Ascending aorta (tissue), 2 donors: ENCODE measurements around the gene NETO1. TPM values are rescaled to one million over a fixed set of nuclear protein-coding genes. Genes with fewer than 3 reads are reported as not detected.

Source experiments
- DNase-seq, 2 donors: peaks; one replicate each; pipeline ENCODE4 v3.0.0-alpha.2; 2019; ENCODE audit warnings: low spot score in 2 of 2
- H3K27ac ChIP-seq, 2 donors: fragments of 200-600 bp; sonication (generic); one replicate each; pipeline ENCODE4 v1.5.1; 2016 to 2017; ENCODE audit warnings: mild to moderate bottlenecking in 1 of 2
- H3K27me3 ChIP-seq: fragments of 200-600 bp; sonication (generic); one replicate; pipeline ENCODE4 v1.5.1; 2017
- H3K36me3 ChIP-seq, 2 donors: fragments of 200-600 bp; sonication (generic); one replicate each; pipeline ENCODE4 v1.5.1; 2016
- H3K4me1 ChIP-seq, 2 donors: fragments of 200-600 bp; sonication (generic); one replicate each; pipeline ENCODE4 v1.5.1; 2016 to 2017; ENCODE audit warnings: mild to moderate bottlenecking in 1 of 2
- H3K4me3 ChIP-seq, 2 donors: fragments of 200-600 bp; sonication (generic); one replicate each; pipeline ENCODE4 v1.5.1; 2016 to 2017; ENCODE audit warnings: mild to moderate bottlenecking in 1 of 2
- H3K9me3 ChIP-seq, 2 donors: fragments of 200-600 bp; sonication (generic); one replicate each; pipeline ENCODE4 v1.5.1; 2016
- CTCF ChIP-seq, 3 experiments: fragments of 200-600 bp in 2 of 3; fragments of 450-650 bp in 1 of 3; sonication (generic) in 2 of 3; IDR thresholded peaks; one replicate each; pipeline ENCODE4 v1.5.1; 2016 to 2019; ENCODE audit warnings: antibody characterized with exemption in 3 of 3, mild to moderate bottlenecking in 1 of 3, moderate library complexity in 1 of 3
- intact Hi-C: fragments of 100-400 bp; cut with DNase I; formaldehyde crosslinking; loops from one replicate; pipeline ENCODE4 v1.15.1; 2023
- total RNA-seq: library from RNA; depleted of rRNA; stranded (reverse); fragments of >200 nt; gene quantifications from one replicate; pipeline ENCODE4 v1.1.0, GENCODE V29; 2016

The NETO1 gene
- total RNA-seq, 1 donor from 2014 or later: not detected

GRCh38 chr18:72738136-72738535 lies 129.7 kb downstream of the NETO1 start:
- Histone ChIP-seq H3K36me3 (no peaks in the 10 kb centered on the region), H3K4me3 (no peak overlapping the region), H3K4me1 (no peaks in the 10 kb centered on the region), H3K27ac (no peak overlapping the region), H3K27me3 (no peaks in the 10 kb centered on the region), H3K9me3 (no peaks in the 10 kb centered on the region)
- TF ChIP-seq CTCF (IDR thresholded peaks at IDR 0.05): no peak
- no peak for DNase-seq
- intact Hi-C loops: no loop called here

DNA sequence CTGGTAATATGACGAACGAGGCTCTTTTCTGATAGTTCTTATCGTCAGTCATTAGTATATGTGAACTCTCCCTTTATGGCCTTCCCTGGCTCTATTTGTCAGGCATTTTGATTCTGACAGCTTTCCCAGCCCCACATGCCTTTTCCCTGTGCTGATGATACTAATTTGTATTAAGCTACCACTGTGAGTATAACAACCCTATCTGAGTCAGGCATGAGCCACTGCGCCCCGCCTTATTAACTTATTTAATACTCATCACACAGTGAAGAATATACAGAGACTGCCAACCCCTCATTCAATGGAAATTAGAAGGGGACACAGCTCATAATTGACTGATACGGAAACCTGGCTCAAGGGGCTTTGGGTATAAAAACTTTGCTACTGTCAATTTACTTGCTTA lies 140.0 kb downstream of the NETO1 start:
- H3K9me3 ChIP-seq: no peaks in the 10 kb centered on the region
- H3K4me1 ChIP-seq: no peaks in the 10 kb centered on the region
- no peaks in the 10 kb centered on the region for H3K36me3 ChIP-seq
- H3K27me3 ChIP-seq: no peaks in the 10 kb centered on the region
- DNase-seq: no peak
- no peak overlapping the region for H3K27ac ChIP-seq
- intact Hi-C loops: no loop called here
- no peak for TF ChIP-seq CTCF (IDR thresholded peaks at IDR 0.05)
- no peak overlapping the region for H3K4me3 ChIP-seq

- intact Hi-C loops: no loop called here
- DNase-seq: no peak
- Histone ChIP-seq H3K36me3 (no peaks in the 10 kb centered on the region), H3K27ac (no peak overlapping the region), H3K4me1 (no peaks in the 10 kb centered on the region), H3K27me3 (no peaks in the 10 kb centered on the region), H3K9me3 (no peaks in the 10 kb centered on the region), H3K4me3 (no peak overlapping the region)
- no peak for TF ChIP-seq CTCF (IDR thresholded peaks at IDR 0.05)
These were observed 140.6 kb downstream of the NETO1 start for GRCh38 chr18:72727038-72727655.

DNA sequence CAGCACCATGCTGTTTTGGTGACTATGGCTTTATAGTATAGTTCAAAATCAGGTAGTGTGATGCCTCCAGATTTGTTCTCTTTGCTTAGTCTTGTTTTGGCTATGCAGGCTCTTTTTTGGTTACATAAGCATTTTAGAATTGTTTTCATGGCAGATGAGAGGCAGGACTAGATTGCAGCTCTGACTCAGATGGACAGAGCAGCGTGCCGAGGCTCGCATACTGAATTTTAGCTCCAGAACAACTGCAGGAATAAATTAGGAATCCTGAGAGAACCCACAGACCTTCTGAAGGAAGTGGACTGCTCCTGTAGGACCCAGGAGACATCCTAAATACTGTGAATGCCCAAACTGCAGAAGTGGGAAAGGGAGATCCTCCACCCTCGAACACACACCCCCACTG lies 141.6 kb downstream of the NETO1 start:
- Histone ChIP-seq H3K27ac (no peak overlapping the region), H3K4me3 (no peak overlapping the region), H3K9me3 (no peaks in the 10 kb centered on the region), H3K4me1 (no peaks in the 10 kb centered on the region), H3K36me3 (no peaks in the 10 kb centered on the region), H3K27me3 (no peaks in the 10 kb centered on the region)
- no peak for TF ChIP-seq CTCF (IDR thresholded peaks at IDR 0.05)
- no peak for DNase-seq
- intact Hi-C loops: no loop called here

DNA sequence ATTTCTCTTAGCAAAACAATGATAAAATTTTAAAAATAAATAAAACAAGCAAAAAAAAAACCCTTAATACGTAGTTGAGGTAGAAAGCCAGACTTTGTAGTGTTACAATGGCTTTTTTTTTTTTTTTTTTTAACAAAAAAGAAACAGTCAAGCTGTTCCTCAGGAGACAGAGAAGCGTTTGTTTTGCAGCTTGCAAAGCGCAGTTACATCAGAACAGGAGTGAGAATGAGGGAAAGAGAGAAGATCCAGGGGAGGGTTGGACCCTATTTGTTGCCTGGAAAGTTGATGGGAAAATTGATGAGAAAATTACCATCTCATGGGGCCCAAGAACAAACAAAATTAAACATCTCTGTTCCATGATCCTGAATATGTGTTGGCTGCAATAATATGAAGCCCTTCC lies 146.5 kb downstream of the NETO1 start:
- TF ChIP-seq CTCF (IDR thresholded peaks at IDR 0.05): no peak
- Histone ChIP-seq H3K9me3 (no peaks in the 10 kb centered on the region), H3K27me3 (no peaks in the 10 kb centered on the region), H3K36me3 (no peaks in the 10 kb centered on the region), H3K27ac (no peak overlapping the region), H3K4me3 (no peak overlapping the region), H3K4me1 (no peaks in the 10 kb centered on the region)
- no peak for DNase-seq
- intact Hi-C loops: no loop called here

DNA sequence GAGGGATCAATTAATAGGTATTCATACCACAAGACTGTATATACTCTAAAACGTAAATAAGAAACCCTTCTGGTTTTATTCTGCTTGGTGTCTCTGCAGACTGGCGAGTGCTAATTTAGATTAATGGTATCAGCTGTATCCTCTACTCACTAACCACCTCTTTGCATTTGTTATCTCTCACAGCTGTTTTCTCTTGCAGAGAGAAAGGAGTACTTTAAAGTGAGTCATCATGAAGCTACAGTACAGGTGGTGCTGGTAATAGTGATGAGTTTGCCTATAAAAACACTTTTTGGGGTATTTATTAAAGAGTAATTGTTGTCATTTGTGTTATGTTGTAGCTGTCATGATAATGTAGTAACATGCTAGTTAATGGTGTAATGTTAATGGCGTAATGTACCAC lies 147.7 kb downstream of the NETO1 start:
- no peak for TF ChIP-seq CTCF (IDR thresholded peaks at IDR 0.05)
- no peak for DNase-seq
- Histone ChIP-seq H3K36me3 (no peaks in the 10 kb centered on the region), H3K27me3 (no peaks in the 10 kb centered on the region), H3K27ac (no peak overlapping the region), H3K9me3 (no peaks in the 10 kb centered on the region), H3K4me3 (no peak overlapping the region), H3K4me1 (no peaks in the 10 kb centered on the region)
- intact Hi-C loops: no loop called here
